GM12872 (cell line): ENCODE results near the gene KLHL30.

Experiments used
- CTCF ChIP-seq: IDR thresholded peaks from 3 replicates; pipeline ENCODE4 v1.5.1; 2011; ENCODE audit warnings: low read depth, mild to moderate bottlenecking, low read length, moderate library complexity; ENCODE audit not compliant: insufficient read depth

The KLHL30 gene

GRCh38 chr2:238146884-238147544, 8.5 kb downstream of the KLHL30 start:
- TF ChIP-seq CTCF = no peak

GRCh38 chr2:238148981-238149380, 10.5 kb downstream of the KLHL30 start:
- TF ChIP-seq CTCF = no peak

- no peak for TF ChIP-seq CTCF
These were observed 11.5 kb downstream of the KLHL30 start for GRCh38 chr2:238149841-238150572.

DNA sequence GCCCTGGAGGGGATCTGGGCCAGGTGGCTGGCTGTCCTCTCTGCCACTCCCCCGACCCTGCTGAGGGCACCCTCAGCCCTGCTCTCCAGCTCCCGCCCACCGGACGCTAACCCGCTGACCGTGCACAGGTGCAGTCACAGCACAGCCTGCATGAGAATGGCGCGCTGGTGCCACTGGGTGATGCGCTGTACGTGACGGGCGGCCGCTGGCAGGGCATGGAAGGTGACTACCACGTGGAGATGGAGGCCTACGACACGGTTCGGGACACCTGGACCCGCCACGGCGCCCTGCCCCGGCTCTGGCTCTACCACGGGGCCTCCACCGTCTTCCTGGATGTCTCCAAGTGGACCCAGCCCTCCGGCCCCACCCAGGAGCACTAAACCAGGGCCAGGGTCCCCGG, 12.2 kb downstream of the KLHL30 start:
- no peak for TF ChIP-seq CTCF

DNA sequence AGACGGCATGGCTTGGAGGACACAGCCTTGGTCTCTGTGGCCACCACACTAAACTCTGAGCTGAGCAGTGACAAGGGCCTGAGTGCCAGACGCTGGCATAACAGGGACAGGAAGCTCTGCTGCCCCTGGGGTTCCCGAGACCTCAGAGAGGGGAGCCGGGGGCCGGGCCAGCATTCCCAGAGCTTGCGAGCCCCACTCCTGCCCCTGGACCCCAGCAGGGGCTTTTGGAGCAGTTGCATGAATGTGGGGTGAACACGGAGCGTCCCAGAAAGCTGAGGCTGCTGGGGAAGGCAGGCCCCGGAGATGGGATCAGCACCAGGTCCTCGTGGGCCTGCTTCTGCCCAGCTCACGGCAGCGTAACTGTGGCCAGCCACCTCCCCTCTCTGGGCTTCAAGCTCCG, 12.7 kb downstream of the KLHL30 start:
- TF ChIP-seq CTCF = no peak

GRCh38 chr2:238151628-238152235, 13.3 kb downstream of the KLHL30 start:
- TF ChIP-seq CTCF = no peak

GRCh38 chr2:238152771-238153688, 14.6 kb downstream of the KLHL30 start:
- TF ChIP-seq CTCF = peak; percentile 38; the same call in 2 of the 3 replicates
